Measurements from ENCODE around the gene DUSP10.

- no peak for TF ChIP-seq CTCF (IDR thresholded peaks at IDR 0.05)
- no peak for TF ChIP-seq POLR2A (IDR thresholded peaks at IDR 0.05)
Observed at GRCh38 chr1:221694109-221694508, 47.8 kb downstream of the DUSP10 start.
